ENCODE results near the gene DAND5.

GRCh38 chr19:12946092-12946721 is 23.2 kb upstream of the DAND5 start:
- no peak for TF ChIP-seq EZH2 (IDR thresholded peaks at IDR 0.05; ENCODE audit: insufficient read depth, low read length)
- no peak for TF ChIP-seq CTCF (IDR thresholded peaks at IDR 0.05; ENCODE audit: insufficient read depth, low read depth, low read length)

Measured in astrocyte (in vitro differentiated cells and primary cell).